Fibroblast of pulmonary artery (primary cell): Measurements from ENCODE around the gene SCN3B.
A peak's percentile ranks its signal among the peaks of the same experiment; 100 is the strongest.
"Not testable (repeated sequence)": the region's sequence is repeated elsewhere in the genome, so short reads cannot be mapped to it uniquely, and the experiment has no call there.

ENCODE experiments used
- DNase-seq: peaks from one replicate; pipeline ENCODE4 v3.0.0-alpha.2; 2010; ENCODE audit warnings: low read depth
- H3K4me3 ChIP-seq: replicated peaks from 2 replicates; pipeline ENCODE4 v1.5.1; 2011; ENCODE audit warnings: low read depth, mild to moderate bottlenecking, control low read depth, low read length, moderate library complexity
- CTCF ChIP-seq: IDR thresholded peaks from 2 replicates; pipeline ENCODE4 v1.5.1; 2011; ENCODE audit warnings: mild to moderate bottlenecking, control low read depth, low read length, inconsistent platforms; ENCODE audit errors: missing control alignments

The SCN3B gene

DNA sequence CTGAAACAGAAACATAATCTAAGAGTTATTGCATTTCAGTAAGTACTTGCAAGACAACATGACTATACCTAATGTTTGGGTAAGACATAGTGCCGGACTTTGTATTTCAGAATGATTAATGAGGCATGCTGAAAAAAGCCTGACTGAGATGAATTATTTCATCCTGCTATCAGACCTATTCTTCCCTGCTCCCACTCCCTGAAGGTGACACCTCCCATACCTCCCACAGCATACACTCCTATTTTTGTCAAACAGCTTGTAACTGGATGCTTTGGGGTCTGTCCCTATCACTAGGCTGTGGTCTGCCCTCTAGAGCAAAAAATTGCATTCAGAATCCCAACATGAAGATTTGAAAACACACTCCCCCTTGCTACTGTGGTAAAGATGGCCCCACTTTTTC lies 10.9 kb upstream of the SCN3B start:
- no peak for DNase-seq
- no peak for TF ChIP-seq CTCF
- no peak overlapping the region for H3K4me3 ChIP-seq

GRCh38 chr11:123659965-123660364 lies 5.5 kb upstream of the SCN3B start:
- DNase-seq, H3K4me3 ChIP-seq: not testable (repeated sequence)

- no peak overlapping the region for H3K4me3 ChIP-seq
- no peak for TF ChIP-seq CTCF
- DNase-seq = no peak
Observed at GRCh38 chr11:123659311-123659710, 4.9 kb upstream of the SCN3B start.

GRCh38 chr11:123653827-123654565 lies 428 bp downstream of the SCN3B start:
- no peak for TF ChIP-seq CTCF
- DNase-seq = peak; percentile 46
- H3K4me3 ChIP-seq = peak overlapping the region; percentile 61

DNA sequence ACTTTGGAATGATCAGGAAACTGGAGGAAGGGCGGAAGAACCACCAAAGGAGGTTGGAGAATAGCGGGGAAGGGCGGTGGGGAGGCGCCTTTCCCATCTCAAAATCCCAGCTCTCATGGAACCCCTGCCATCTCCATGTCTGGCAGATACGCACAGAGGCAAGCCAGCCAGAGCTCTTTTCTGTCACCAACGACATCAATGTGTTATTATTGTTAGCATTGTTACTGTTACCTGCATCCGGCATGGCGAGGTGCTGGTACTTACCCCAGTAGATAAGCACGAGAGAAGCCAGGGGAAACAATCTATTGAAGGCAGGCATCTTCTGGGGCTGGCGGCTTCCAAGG lies 969 bp downstream of the SCN3B start:
- no peak for TF ChIP-seq CTCF
- no peak overlapping the region for H3K4me3 ChIP-seq
- DNase-seq = no peak

- H3K4me3 ChIP-seq = no peak overlapping the region
- no peak for TF ChIP-seq CTCF
- no peak for DNase-seq
Observed at GRCh38 chr11:123652599-123652998, 1.8 kb downstream of the SCN3B start.

DNA sequence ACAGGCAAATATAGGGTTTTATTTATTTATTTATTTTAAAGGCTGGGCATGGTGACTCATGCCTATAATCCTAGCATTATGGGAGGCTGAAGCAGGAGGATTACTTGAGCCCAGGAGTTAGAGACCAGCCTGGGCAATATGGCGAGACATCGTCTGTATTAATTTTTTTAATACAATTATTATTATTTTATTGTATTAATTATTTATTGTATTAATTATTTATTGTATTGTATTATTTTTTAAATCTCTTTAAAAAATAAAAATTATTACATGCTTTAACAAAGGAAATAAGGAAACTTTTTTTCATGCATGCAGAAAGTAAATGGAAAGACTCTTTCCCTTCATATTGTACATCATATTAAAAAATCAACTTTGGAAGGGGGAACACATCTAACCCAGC lies 3.5 kb downstream of the SCN3B start:
- DNase-seq = no peak
- no peak for TF ChIP-seq CTCF
- no peak overlapping the region for H3K4me3 ChIP-seq
